ENCODE data around the gene FBXO17.
"Not testable (repeated sequence)": the region's sequence is repeated elsewhere in the genome, so short reads cannot be mapped to it uniquely, and the experiment has no call there.

The FBXO17 gene

GRCh38 chr19:38945562-38946228, 29.8 kb downstream of the FBXO17 start:
- no peak for DNase-seq

GRCh38 chr19:38944981-38945506, 30.5 kb downstream of the FBXO17 start:
- DNase-seq: peak in 1 of 56 donors; percentile 14

- no peak for DNase-seq
These were observed 32.9 kb downstream of the FBXO17 start for GRCh38 chr19:38942471-38943181.

GRCh38 chr19:38941979-38942378, 33.6 kb downstream of the FBXO17 start:
- DNase-seq: no peak

- not testable (repeated sequence) for DNase-seq
These were observed 34.1 kb downstream of the FBXO17 start for GRCh38 chr19:38941466-38941865.

- no peak for DNase-seq
These were observed 35.6 kb downstream of the FBXO17 start for GRCh38 chr19:38939957-38940356.

- DNase-seq: no peak
These were observed 42.0 kb downstream of the FBXO17 start for GRCh38 chr19:38933544-38933943.

GRCh38 chr19:38932425-38933179, 42.9 kb downstream of the FBXO17 start:
- no peak for DNase-seq

- DNase-seq: no peak
These were observed 44.1 kb downstream of the FBXO17 start for GRCh38 chr19:38931521-38931793.

GRCh38 chr19:38930776-38931520, 44.6 kb downstream of the FBXO17 start, which contains the start of gene MRPS12:
MRPS12 (plus strand) TSS chr19:38930944; CDS start chr19:38931295, 351 bp downstream.
- DNase-seq: peak in 45 of 56 donors; percentile 77 to 99 (median 98)

GRCh38 chr19:38929929-38930775, 45.4 kb downstream of the FBXO17 start, which contains the start of gene SARS2:
SARS2 (minus strand) TSS chr19:38930763; CDS start chr19:38930736, 27 bp downstream.
- peak; percentile 67 to 100 (median 96) for DNase-seq

GRCh38 chr19:38928391-38929001, 47.0 kb downstream of the FBXO17 start:
- DNase-seq: no peak

GRCh38 chr19:38924388-38924787, 51.2 kb downstream of the FBXO17 start:
- no peak for DNase-seq

GRCh38 chr19:38922482-38922881, 53.1 kb downstream of the FBXO17 start:
- no peak for DNase-seq

- no peak for DNase-seq
These were observed 53.9 kb downstream of the FBXO17 start for GRCh38 chr19:38921420-38922274.

- DNase-seq: no peak
These were observed 54.7 kb downstream of the FBXO17 start for GRCh38 chr19:38920602-38921419.

- DNase-seq: no peak
These were observed 55.5 kb downstream of the FBXO17 start for GRCh38 chr19:38919837-38920601.
